GM18526 (cell line): ENCODE data around the gene P2RY12.

Experiments used
- POLR2A ChIP-seq: IDR thresholded peaks from 3 replicates; pipeline ENCODE4 v1.6.1; 2011; ENCODE audit not compliant: insufficient read length; ENCODE audit errors: extremely low read depth

Gene P2RY12

DNA sequence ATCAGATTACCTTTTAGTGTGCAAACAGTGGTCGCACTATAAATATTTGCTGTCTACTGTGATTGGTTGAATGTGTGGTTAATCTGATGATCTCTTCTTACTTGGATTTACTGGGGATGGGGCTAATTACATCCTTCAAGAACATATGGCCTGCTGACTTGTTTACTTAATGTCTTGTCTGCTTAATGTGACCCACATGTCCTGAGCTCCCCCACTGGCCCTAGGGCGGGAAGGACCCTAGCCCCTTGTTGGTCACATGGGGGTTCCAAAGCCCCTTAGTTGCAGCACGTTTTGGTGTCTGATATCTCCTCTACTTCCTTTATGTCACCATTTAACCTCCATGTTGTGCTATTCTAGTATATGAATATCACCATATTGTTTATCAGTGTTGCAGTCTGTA lies 17.8 kb upstream of the P2RY12 start:
- no peak for TF ChIP-seq POLR2A

DNA sequence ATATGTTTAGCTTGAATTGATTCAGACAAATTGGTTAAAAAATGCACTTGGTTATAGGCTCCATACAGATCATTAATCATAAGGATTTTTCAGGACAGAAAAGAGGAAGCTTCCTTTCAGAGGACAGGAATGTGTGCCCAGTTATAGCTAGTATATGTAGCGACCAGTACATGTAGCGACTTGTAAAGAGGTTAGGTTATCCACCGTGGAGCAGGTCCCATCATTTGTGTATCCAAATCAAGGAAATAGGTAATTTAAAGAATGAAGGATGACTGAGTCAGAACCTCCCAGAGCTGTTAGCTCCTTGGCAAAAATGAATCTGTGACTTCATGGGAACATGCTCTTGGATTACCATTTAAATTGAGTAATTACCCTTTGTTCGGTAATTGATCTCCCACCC lies 15.8 kb upstream of the P2RY12 start:
- no peak for TF ChIP-seq POLR2A

DNA sequence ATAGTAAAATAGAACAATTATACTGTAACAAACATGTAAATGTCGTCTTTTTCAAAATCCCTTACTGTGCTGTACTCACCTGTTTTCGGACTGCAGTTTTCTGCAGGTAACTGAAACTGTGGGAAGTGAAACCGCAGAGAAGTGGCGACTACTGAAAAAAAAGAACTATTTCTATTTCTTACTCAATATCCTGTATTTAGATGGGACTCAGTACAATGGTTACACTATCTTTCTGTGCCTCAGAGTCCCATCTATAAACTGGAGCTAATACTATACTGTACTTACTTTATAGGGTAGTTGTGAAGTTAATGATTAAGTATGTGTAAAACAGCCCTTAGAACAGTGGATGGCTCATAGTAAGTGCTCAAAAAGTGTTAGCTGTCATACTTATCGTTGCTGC lies 14.3 kb upstream of the P2RY12 start:
- TF ChIP-seq POLR2A = no peak

- TF ChIP-seq POLR2A = no peak
Observed at GRCh38 chr3:151395806-151396205, 11.3 kb upstream of the P2RY12 start.

- TF ChIP-seq POLR2A = no peak
Observed at GRCh38 chr3:151394611-151395010, 10.1 kb upstream of the P2RY12 start.

- TF ChIP-seq POLR2A = no peak
Observed at GRCh38 chr3:151393941-151394340, 9.4 kb upstream of the P2RY12 start.

GRCh38 chr3:151393146-151393830 lies 8.7 kb upstream of the P2RY12 start:
- no peak for TF ChIP-seq POLR2A

DNA sequence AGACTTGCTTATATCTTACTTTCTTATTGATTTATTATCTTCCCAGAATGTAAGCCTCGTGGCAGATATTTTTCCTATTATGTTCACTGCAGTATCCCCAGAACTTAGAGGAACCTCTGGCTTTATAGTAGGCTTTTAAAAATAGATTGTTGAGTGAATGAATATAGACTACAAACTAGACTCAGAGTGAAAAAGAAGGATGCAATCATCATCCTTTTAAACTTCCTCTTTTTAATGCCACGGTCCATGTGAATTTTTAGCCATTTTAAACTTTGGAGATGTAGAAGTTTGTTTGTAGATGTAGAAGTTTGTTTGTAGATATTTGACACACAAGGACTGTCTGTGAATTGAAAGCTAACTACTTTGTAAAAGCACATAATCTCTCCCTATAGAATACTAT lies 7.2 kb upstream of the P2RY12 start:
- TF ChIP-seq POLR2A = no peak

DNA sequence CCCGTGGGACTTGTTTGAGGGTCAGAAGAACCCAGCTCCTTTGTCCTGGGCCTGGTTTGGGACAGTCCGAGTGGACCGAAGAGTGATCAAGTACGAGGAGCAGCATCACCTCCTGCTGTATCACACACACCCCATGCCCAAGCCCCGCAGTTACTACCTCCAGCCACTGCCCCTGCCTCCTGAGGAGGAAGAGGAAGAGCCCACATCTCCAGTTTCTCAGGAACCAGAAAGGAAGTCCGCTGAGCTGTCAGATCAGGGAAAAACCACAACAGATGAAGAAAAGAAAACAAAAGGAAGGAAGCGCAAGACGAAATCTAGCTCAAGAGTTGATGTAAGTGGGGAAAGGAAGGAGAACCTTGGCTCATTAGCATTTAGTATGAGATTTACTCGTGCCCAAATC lies 3.3 kb upstream of the P2RY12 start:
- TF ChIP-seq POLR2A = no peak

GRCh38 chr3:151387432-151387831 lies 2.9 kb upstream of the P2RY12 start:
- TF ChIP-seq POLR2A = no peak

GRCh38 chr3:151386056-151386455 lies 1.5 kb upstream of the P2RY12 start:
- no peak for TF ChIP-seq POLR2A

DNA sequence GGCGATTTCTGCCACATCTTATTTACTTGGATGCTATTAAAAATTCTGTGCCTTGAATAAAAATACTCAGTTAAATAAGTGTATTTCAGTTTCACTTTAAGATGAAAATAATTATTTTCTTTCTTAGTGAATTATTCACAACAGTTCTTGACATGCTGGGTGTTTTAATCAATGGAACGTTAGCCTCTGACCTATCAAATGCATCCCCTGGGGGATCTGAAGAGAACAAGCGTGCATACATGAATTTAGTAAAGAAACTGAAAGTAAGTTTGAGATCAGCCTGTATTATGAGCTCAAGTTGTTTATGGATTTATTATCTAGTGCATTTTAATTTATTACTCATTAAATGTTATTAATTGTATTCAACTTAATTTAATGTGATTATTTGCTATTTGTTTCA lies 597 bp downstream of the P2RY12 start:
- TF ChIP-seq POLR2A = no peak

GRCh38 chr3:151383111-151383510 lies 1.4 kb downstream of the P2RY12 start:
- no peak for TF ChIP-seq POLR2A

DNA sequence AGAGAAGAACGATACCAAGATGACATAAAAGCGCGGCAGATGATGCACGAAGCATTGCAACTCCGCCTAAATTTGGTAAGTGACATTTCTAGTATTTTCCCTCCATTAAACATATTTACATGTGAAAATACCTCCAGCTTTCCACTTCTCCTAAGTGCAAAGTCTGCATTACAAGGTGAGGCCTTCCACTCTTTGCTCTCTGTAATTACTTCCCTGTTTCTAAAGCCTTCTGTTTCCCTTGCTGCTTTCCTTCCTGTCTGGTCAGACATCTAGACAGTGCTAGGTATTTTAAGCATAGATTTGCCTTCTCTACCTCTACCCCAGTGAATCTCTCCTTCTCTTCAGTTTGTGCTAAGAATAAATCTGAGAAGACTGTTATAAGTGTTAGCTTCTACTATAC lies 1.9 kb downstream of the P2RY12 start:
- no peak for TF ChIP-seq POLR2A

DNA sequence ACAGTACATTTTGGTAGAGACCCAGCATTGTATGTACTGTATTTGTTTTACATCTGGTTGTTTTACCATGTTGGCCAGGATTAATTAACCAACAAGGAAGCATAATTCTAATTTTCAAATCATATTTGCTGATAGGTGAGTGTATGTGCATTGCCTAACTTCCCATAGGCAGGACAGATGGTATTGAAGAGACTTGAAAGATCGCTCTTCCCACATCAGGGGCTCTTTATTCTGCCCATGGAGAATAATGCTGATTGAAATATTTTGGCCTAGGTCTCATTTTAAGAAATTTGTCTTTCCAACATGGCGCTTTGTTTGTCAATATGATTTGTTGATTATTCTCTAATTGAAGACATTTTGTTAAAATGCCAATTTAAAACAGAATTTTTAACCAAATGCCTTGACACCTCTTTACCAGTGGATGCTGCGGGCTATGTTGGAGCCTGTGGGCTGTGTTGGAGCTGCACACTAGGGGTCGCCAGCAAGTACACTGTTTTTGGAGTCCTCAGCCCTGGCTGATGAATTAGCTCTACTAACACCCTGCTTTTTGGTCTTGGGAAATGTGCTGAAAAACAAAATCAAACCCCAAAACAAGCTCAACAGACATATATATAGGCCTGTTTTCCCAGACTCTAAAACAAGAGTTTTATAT lies 5.3 kb downstream of the P2RY12 start:
- TF ChIP-seq POLR2A = no peak

DNA sequence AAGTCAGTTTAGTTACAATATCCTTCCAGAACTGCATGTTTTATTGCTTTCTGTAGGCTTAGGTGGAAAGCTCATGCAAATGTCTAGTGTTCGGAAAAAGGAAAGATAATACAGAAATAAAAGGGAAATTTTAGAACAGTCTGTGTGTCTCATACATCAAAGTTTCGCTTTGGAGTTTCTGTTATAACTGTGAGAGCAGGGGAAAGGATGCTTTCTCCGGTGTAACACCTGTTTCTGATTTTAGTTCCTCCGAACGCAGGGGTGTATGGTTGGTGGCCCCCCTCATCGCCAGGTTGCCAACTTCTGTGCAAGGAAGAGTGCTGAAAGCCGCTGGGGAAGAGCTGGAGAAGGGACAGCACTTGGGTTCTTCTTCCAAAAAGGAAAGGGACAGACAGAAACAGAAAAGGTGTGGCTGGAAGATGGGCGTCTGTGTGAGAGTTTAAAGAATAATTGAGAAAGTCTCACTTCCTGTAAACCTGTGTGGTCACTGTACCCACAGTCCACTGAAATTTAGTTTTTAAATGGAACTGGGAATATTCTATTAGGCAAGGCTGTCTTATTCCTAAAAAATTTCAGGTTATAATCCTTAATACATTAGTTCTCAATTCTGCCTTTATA lies 6.7 kb downstream of the P2RY12 start:
- TF ChIP-seq POLR2A = no peak
